HL-60 (cell line): ENCODE data around the gene TRIOBP.
"Not testable (repeated sequence)": the region's sequence is repeated elsewhere in the genome, so short reads cannot be mapped to it uniquely, and the experiment has no call there.

Experiments
- CTCF ChIP-seq: IDR thresholded peaks from one replicate; pipeline ENCODE4 v1.5.1; 2011; ENCODE audit warnings: low read length, control low read depth, inconsistent platforms; ENCODE audit not compliant: insufficient read depth
- GABPA ChIP-seq: IDR thresholded peaks from 2 replicates; pipeline ENCODE4 v1.6.1; 2012; ENCODE audit warnings: low read depth
- POLR2AphosphoS5 ChIP-seq: IDR thresholded peaks from 2 replicates; pipeline ENCODE4 v1.6.1; 2012; ENCODE audit warnings: low read depth
- SPI1 ChIP-seq: IDR thresholded peaks from 2 replicates; pipeline ENCODE4 v1.6.1; 2012; ENCODE audit warnings: low read depth, mild to moderate bottlenecking, borderline replicate concordance
- TF ChIP-seq, protein P1 (sequence below): IDR thresholded peaks from 2 replicates; pipeline ENCODE4 v1.6.1; 2012; ENCODE audit warnings: low read depth; ENCODE audit not compliant: insufficient replicate concordance

GRCh38 chr22:37656583-37656982, 40.3 kb upstream of the TRIOBP start:
- not testable (repeated sequence) for TF ChIP-seq CTCF, POLR2AphosphoS5, GABPA, SPI1
- TF ChIP-seq, protein P1, sequence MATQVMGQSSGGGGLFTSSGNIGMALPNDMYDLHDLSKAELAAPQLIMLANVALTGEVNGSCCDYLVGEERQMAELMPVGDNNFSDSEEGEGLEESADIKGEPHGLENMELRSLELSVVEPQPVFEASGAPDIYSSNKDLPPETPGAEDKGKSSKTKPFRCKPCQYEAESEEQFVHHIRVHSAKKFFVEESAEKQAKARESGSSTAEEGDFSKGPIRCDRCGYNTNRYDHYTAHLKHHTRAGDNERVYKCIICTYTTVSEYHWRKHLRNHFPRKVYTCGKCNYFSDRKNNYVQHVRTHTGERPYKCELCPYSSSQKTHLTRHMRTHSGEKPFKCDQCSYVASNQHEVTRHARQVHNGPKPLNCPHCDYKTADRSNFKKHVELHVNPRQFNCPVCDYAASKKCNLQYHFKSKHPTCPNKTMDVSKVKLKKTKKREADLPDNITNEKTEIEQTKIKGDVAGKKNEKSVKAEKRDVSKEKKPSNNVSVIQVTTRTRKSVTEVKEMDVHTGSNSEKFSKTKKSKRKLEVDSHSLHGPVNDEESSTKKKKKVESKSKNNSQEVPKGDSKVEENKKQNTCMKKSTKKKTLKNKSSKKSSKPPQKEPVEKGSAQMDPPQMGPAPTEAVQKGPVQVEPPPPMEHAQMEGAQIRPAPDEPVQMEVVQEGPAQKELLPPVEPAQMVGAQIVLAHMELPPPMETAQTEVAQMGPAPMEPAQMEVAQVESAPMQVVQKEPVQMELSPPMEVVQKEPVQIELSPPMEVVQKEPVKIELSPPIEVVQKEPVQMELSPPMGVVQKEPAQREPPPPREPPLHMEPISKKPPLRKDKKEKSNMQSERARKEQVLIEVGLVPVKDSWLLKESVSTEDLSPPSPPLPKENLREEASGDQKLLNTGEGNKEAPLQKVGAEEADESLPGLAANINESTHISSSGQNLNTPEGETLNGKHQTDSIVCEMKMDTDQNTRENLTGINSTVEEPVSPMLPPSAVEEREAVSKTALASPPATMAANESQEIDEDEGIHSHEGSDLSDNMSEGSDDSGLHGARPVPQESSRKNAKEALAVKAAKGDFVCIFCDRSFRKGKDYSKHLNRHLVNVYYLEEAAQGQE, result not testable (repeated sequence)
